Kidney (tissue), 14 donors: ENCODE data around the gene HMGXB3. TPM values are rescaled to one million over a fixed set of nuclear protein-coding genes. Genes with fewer than 3 reads are reported as not detected.

Experiments
- DNase-seq, 5 donors: peaks; one replicate each; pipeline ENCODE4 v3.0.0-alpha.2; 2013 to 2020
- FAIRE-seq: peaks from 2 replicates; lab custom pipeline; 2012; peaks lifted over from hg19 to GRCh38; lab: Jason Lieb, UNC
- H3K27ac ChIP-seq, 2 donors: one replicate each; pipeline ENCODE4 v1.7.0; 2013; ENCODE audit warnings: low read depth in 2 of 2, low read length in 2 of 2, inconsistent platforms in 1 of 2
- H3K27me3 ChIP-seq: one replicate; pipeline ENCODE4 v1.7.1; 2013; ENCODE audit warnings: low read length, inconsistent platforms; ENCODE audit not compliant: control insufficient read depth, insufficient read depth
- H3K36me3 ChIP-seq, 3 donors: one replicate each; pipeline versions ENCODE4 v1.7.0 to v1.7.1; 2013; ENCODE audit warnings: low read length in 3 of 3, control low read depth in 1 of 3, inconsistent platforms in 1 of 3; ENCODE audit not compliant: insufficient read depth in 3 of 3, control insufficient read depth in 2 of 3
- H3K4me1 ChIP-seq, 3 donors: one replicate each; pipeline versions ENCODE4 v1.7.0 to v1.7.1; 2013; ENCODE audit warnings: low read length in 3 of 3, inconsistent platforms in 1 of 3, low read depth in 1 of 3; ENCODE audit not compliant: control insufficient read depth in 2 of 3, insufficient read depth in 2 of 3
- H3K4me3 ChIP-seq, 3 donors: one replicate each; pipeline versions ENCODE4 v1.7.0 to v1.8.1; 2013; ENCODE audit warnings: low read length in 3 of 3, control low read depth in 1 of 3, inconsistent platforms in 1 of 3
- H3K9ac ChIP-seq, 3 donors: one replicate each; pipeline versions ENCODE4 v1.7.0 to v1.7.1; 2013; ENCODE audit warnings: low read length in 3 of 3, control low read depth in 1 of 3, inconsistent platforms in 1 of 3
- H3K9me3 ChIP-seq, 3 donors: one replicate each; pipeline versions ENCODE4 v1.7.0 to v1.7.1; 2013; ENCODE audit warnings: low read length in 3 of 3, control low read depth in 1 of 3, inconsistent platforms in 1 of 3; ENCODE audit not compliant: control insufficient read depth in 2 of 3, insufficient read depth in 1 of 3
- intact Hi-C: fragments of 100-400 bp; cut with DNase I; formaldehyde crosslinking; loops from one replicate; pipeline ENCODE4 v1.11.1; 2022
- polyA plus RNA-seq: library from polyadenylated mRNA; stranded (reverse); fragments of 350-450 nt; fragmentation: Illumina TruSeq; extraction: RNeasy Lipid Tissue Mini Kit (QIAGEN cat#74804); gene quantifications from one replicate; pipeline ENCODE4 v1.2.3, GENCODE V29; 2014; ENCODE audit warnings: low read depth, low replicate concordance; ENCODE audit not compliant: insufficient read depth
- total RNA-seq: library from RNA; stranded (reverse); fragmentation: NEBNext Ultra II Directional; extraction: Animal tissue kit (Norgen Biotek cat#: 25700); gene quantifications from one replicate; pipeline ENCODE4 v1.2.1, GENCODE V29; 2021
- TF ChIP-seq, protein P1 (sequence below): IDR thresholded peaks from 3 replicates; pipeline ENCODE4 v1.5.1; 2012; ENCODE audit warnings: mild to moderate bottlenecking, moderate library complexity, borderline replicate concordance; ENCODE audit not compliant: insufficient read depth; ENCODE audit errors: extremely low read depth
- donor health status: control.
- donor health status: control.
- donor health status: control.
- donor health status: control.
- donor health status: control.
- donor health status: DM: yes; HTN: yes; CAD: no.
- donor health status: Normal renal cell carcinoma (clear cell type).

HMGXB3 gene
- total and polyA plus RNA-seq, 2 donors from 2014 or later: 9.5 to 29.3 TPM

DNA sequence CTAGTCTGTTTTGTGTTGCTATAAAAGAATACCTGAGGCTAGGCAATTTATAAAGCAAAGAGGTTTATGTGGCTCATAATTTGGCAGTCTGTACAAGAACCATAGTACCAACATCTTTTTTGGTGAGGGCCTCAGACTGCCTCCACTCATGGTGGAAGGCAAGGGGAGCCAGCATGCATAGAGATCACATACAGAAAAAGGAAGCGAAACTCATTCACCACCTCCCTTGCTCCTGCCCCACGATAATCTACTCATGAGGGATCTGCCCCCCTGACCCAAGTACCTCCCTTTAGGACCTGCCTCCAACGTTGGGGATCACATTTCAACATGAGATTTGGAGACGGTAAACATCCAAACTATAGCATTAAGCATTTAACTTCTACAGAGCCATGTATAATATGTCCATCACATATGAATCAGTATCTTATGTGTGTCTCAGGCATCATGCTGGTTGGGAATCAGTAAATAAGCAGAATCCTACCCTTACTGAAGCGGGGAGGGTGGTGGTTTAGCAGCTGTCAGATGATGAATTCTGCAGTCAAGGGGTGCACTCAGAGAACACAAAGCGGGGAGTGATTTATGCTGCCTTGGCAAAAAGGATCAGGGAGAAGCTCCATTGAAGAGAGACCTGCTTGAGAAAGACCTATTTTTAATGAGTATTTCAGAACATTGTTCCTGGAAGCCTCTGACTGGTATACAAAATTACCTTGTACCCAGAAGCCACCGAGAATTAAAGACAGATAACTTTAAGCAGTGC, 34.8 kb downstream of the HMGXB3 start:
- H3K9me3 ChIP-seq: no peaks in the 10 kb centered on the region
- H3K27ac ChIP-seq: no peak overlapping the region
- no peaks in the 10 kb centered on the region for H3K27me3 ChIP-seq
- no peak overlapping the region for H3K9ac ChIP-seq
- no peak overlapping the region for H3K4me3 ChIP-seq
- TF ChIP-seq, protein P1, sequence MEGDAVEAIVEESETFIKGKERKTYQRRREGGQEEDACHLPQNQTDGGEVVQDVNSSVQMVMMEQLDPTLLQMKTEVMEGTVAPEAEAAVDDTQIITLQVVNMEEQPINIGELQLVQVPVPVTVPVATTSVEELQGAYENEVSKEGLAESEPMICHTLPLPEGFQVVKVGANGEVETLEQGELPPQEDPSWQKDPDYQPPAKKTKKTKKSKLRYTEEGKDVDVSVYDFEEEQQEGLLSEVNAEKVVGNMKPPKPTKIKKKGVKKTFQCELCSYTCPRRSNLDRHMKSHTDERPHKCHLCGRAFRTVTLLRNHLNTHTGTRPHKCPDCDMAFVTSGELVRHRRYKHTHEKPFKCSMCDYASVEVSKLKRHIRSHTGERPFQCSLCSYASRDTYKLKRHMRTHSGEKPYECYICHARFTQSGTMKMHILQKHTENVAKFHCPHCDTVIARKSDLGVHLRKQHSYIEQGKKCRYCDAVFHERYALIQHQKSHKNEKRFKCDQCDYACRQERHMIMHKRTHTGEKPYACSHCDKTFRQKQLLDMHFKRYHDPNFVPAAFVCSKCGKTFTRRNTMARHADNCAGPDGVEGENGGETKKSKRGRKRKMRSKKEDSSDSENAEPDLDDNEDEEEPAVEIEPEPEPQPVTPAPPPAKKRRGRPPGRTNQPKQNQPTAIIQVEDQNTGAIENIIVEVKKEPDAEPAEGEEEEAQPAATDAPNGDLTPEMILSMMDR: no peak
- intact Hi-C loops: no loop called here
- H3K4me1 ChIP-seq: no peaks in the 10 kb centered on the region
- FAIRE-seq (no peak), DNase-seq (no peak)
- H3K36me3 ChIP-seq: peaks cover 20 to 82% (median 58%) of the 10 kb centered on the region in 3 donors

- TF ChIP-seq, protein P1: no peak
- no peak overlapping the region for H3K4me3 ChIP-seq
- peaks cover 10 to 84% (median 60%) of the 10 kb centered on the region in 3 donors for H3K36me3 ChIP-seq
- no peaks in the 10 kb centered on the region for H3K27me3 ChIP-seq
- DNase-seq (no peak), FAIRE-seq (no peak)
- intact Hi-C loops: no loop called here
- H3K9me3 ChIP-seq: no peaks in the 10 kb centered on the region
- H3K27ac ChIP-seq: no peak overlapping the region
- H3K4me1 ChIP-seq: no peaks in the 10 kb centered on the region
- H3K9ac ChIP-seq: no peak overlapping the region
These were observed 36.0 kb downstream of the HMGXB3 start for GRCh38 chr5:150036513-150036912.

GRCh38 chr5:150038547-150038946, 38.0 kb downstream of the HMGXB3 start:
- Histone ChIP-seq H3K9ac (no peak overlapping the region), H3K9me3 (no peaks in the 10 kb centered on the region), H3K27me3 (no peaks in the 10 kb centered on the region), H3K36me3 (peaks cover 9 to 81% (median 52%) of the 10 kb centered on the region in 3 donors), H3K4me3 (no peak overlapping the region), H3K4me1 (peaks cover 0 to under 1% (median 0%) of the 10 kb centered on the region in 3 donors), H3K27ac (no peak overlapping the region)
- TF ChIP-seq, protein P1: no peak
- no peak for FAIRE-seq
- intact Hi-C loops: no loop called here
- DNase-seq: no peak

DNA sequence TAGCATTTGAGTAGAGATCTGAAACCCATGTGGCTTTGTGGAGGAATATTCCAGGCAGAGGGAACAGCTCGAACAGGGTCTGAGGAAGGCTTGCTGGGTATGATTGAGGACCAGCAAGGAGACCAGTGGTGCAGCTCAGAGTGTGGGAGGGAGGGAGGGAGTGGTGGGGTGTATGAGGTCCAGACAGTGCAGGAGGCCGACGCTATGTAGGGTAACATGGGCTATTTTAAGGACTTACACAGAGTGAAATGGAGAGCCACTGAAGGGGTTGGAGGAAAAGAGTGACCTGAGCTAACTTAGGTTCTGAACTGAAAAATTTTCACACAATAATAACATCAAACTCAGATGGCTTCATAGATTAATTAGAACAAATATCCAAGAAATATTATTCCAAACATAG, 41.9 kb downstream of the HMGXB3 start:
- Histone ChIP-seq H3K27me3 (no peaks in the 10 kb centered on the region), H3K36me3 (peaks cover 6 to 79% (median 40%) of the 10 kb centered on the region in 3 donors), H3K9ac (no peak overlapping the region), H3K4me1 (peaks cover 0 to 11% (median 8%) of the 10 kb centered on the region in 3 donors), H3K9me3 (no peaks in the 10 kb centered on the region), H3K27ac (no peak overlapping the region), H3K4me3 (no peak overlapping the region)
- TF ChIP-seq, protein P1: no peak
- no peak for DNase-seq
- intact Hi-C loops: no loop called here
- FAIRE-seq: no peak
